ENCODE measurements around the gene RNF181.
A peak's percentile ranks its signal among the peaks of the same experiment; 100 is the strongest.

Gene RNF181, protein sequence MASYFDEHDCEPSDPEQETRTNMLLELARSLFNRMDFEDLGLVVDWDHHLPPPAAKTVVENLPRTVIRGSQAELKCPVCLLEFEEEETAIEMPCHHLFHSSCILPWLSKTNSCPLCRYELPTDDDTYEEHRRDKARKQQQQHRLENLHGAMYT

DNA sequence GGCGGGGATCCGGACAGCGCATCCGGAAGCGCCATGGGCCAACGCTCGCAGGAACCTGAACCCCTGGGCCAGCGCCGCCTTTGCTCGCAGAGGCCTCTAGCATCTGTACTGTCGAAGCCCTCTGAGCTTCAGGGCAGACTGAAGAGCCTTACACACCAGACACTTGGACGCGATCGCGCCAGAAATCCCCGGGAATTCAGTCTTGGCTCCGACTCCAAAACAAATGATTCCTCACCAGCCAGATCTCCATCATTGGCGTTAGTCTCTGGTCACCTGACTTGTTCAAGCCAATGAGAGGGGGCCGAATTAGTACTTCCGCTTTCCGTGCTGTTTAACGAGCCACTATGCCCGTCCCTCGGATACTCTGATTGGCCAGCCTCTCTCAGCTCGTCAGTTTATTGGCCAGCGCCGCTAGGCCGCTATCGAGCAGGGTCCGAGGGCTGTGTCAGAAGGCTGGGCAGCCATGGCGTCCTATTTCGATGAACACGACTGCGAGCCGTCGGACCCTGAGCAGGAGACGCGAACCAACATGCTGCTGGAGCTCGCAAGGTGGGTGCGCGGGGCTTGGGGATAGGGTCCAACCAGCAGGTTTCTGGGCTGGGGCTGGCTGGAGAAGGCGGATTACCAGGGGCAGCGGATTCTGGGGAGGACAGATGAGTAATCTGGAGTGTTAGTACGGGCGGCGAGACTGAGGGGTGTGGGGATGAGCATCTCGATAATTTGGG lies at the start of gene RNF181:
Gene RNF181, plus strand, starts transcription at position 445 of the 725 bp plus-strand sequence. Its CDS starts 19 bp downstream, at position 464.
- H3K9me3 ChIP-seq (ENCODE audit: control insufficient read depth in 2 of 2, low read length in 2 of 2) = no peaks in the 10 kb centered on the region
- peaks cover 17 to 22% of the 10 kb centered on the region in 2 donors for H3K36me3 ChIP-seq (ENCODE audit: control insufficient read depth in 2 of 2, insufficient read depth in 2 of 2, low read length in 2 of 2)
- H3K9ac ChIP-seq (ENCODE audit: low read depth in 1 of 2, low read length in 2 of 2) = peak within 1 kb of the TSS; percentile 90 to 99
- no peaks in the 10 kb centered on the region for H3K27me3 ChIP-seq (ENCODE audit: control insufficient read depth in 2 of 2, insufficient read depth in 2 of 2, low read length in 2 of 2)
- peaks cover 20 to 31% of the 10 kb centered on the region in 2 donors for H3K4me1 ChIP-seq (ENCODE audit: control insufficient read depth in 2 of 2, insufficient read depth in 2 of 2, low read length in 2 of 2)
- peak within 1 kb of the TSS; percentile 79 to 97 for H3K4me3 ChIP-seq (ENCODE audit: low read length in 2 of 2)
- peak within 1 kb of the TSS; percentile 86 to 93 for H3K27ac ChIP-seq (ENCODE audit: low read depth in 2 of 2, low read length in 2 of 2)

DNA sequence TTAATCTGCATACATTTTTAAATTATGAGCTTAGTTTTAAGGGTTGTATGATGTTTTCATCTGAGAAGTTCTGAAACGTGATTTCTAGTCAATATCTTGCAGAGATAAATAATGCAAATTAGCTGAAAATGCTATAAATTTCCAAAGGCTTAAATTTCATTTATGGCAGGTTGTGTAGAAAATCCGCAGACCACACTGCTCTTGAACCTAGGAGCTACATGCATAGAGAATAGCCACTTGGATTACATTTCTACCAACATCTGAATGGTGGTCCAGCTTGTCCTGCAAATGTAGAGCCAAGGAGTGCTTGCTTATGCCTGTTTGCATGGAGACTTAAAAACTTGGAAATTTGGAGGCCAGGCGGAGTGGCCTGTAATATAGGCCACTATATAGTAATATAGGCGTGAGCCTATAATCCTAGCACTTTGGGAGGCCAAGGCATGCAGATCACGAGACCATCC lies 49.7 kb upstream of the RNF181 start:
- Histone ChIP-seq H3K27ac (ENCODE audit: low read depth in 2 of 2, low read length in 2 of 2) (no peak overlapping the region), H3K36me3 (ENCODE audit: control insufficient read depth in 2 of 2, insufficient read depth in 2 of 2, low read length in 2 of 2) (peaks cover 43 to 69% of the 10 kb centered on the region in 2 donors), H3K9ac (ENCODE audit: low read depth in 1 of 2, low read length in 2 of 2) (no peak overlapping the region), H3K27me3 (ENCODE audit: control insufficient read depth in 2 of 2, insufficient read depth in 2 of 2, low read length in 2 of 2) (no peaks in the 10 kb centered on the region), H3K4me1 (ENCODE audit: control insufficient read depth in 2 of 2, insufficient read depth in 2 of 2, low read length in 2 of 2) (peaks cover 14 to 20% of the 10 kb centered on the region in 2 donors), H3K4me3 (ENCODE audit: low read length in 2 of 2) (no peak overlapping the region), H3K9me3 (ENCODE audit: control insufficient read depth in 2 of 2, low read length in 2 of 2) (no peaks in the 10 kb centered on the region)

DNA sequence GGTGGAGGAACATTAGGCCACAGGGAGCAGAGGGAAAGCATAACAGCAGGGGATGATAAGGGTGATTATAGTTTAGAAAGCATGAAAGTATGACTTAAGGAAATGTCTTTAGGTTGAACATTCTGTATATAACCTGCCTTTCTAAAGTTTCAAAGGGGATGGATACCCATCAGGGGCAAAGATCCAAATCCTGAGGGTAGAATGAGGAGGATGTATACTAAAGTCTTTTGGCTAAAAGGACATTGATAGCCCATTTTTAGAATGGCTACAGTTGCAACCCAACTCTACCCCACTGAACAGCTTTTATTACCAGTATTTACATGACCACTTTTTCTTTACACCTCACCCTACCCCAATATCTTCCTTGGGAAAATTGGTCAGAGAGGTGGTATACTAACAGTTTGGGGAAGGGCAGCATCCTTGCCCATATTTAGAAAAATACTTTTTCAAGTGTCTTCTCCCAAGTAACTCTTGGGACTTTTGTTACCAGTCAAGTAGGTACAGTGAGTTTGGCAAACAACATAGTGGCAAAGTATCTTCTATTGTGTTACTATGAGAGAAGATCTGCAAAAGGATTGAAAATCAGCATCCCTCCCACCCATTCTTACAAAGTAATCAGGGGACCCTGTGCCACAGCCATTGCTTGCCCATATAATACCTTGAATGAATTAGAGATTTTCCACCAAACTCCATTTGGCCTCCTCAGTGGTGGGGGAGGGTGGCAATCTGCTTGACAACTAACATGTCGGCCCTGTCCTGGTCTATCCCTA lies 48.3 kb upstream of the RNF181 start:
- H3K4me1 ChIP-seq (ENCODE audit: control insufficient read depth in 2 of 2, insufficient read depth in 2 of 2, low read length in 2 of 2) = peaks cover 3 to 6% of the 10 kb centered on the region in 2 donors
- H3K27ac ChIP-seq (ENCODE audit: low read depth in 2 of 2, low read length in 2 of 2) = no peak overlapping the region
- H3K27me3 ChIP-seq (ENCODE audit: control insufficient read depth in 2 of 2, insufficient read depth in 2 of 2, low read length in 2 of 2) = no peaks in the 10 kb centered on the region
- no peaks in the 10 kb centered on the region for H3K9me3 ChIP-seq (ENCODE audit: control insufficient read depth in 2 of 2, low read length in 2 of 2)
- no peak overlapping the region for H3K9ac ChIP-seq (ENCODE audit: low read depth in 1 of 2, low read length in 2 of 2)
- H3K36me3 ChIP-seq (ENCODE audit: control insufficient read depth in 2 of 2, insufficient read depth in 2 of 2, low read length in 2 of 2) = peaks cover 43 to 69% of the 10 kb centered on the region in 2 donors
- H3K4me3 ChIP-seq (ENCODE audit: low read length in 2 of 2) = no peak overlapping the region

DNA sequence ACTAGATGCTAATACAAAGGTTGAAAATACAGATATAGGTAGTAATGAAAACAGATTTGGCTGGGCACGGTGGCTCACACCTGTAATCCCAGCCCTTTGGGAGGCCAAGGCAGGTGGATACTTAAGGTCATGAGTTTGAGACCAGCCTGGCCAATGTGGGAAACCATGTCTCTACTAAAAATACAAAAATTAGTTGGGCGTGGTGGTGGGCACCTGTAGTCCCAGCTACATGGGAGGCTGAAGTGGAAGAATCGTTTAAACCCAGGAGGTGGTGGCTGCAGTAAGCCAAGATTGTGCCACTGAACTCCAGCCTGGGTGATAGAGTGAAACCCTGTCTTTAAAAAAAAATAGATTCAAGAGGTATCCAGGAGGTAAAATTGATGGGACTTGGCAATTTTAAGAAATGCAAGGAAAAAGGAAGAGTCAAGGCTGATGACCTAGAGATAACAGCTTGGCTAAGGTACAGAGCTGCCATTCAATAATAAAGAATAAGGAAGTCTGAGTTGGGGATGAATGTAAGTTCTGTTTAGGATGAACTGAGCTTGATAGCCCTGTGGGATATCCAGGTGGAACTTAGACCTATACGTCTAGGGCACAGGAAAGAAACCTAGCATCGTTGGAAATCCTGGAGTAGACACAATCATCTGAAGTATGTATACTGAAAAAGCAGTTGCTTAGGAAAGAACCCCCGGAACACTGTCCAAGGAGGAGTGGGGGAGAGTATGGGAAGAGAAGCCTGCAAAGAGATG lies 47.5 kb upstream of the RNF181 start:
- no peaks in the 10 kb centered on the region for H3K9me3 ChIP-seq (ENCODE audit: control insufficient read depth in 2 of 2, low read length in 2 of 2)
- H3K27ac ChIP-seq (ENCODE audit: low read depth in 2 of 2, low read length in 2 of 2) = no peak overlapping the region
- no peak overlapping the region for H3K4me3 ChIP-seq (ENCODE audit: low read length in 2 of 2)
- peaks cover 0 to 3% of the 10 kb centered on the region in 2 donors for H3K4me1 ChIP-seq (ENCODE audit: control insufficient read depth in 2 of 2, insufficient read depth in 2 of 2, low read length in 2 of 2)
- H3K36me3 ChIP-seq (ENCODE audit: control insufficient read depth in 2 of 2, insufficient read depth in 2 of 2, low read length in 2 of 2) = peaks cover 43 to 69% of the 10 kb centered on the region in 2 donors
- H3K27me3 ChIP-seq (ENCODE audit: control insufficient read depth in 2 of 2, insufficient read depth in 2 of 2, low read length in 2 of 2) = no peaks in the 10 kb centered on the region
- H3K9ac ChIP-seq (ENCODE audit: low read depth in 1 of 2, low read length in 2 of 2) = no peak overlapping the region

DNA sequence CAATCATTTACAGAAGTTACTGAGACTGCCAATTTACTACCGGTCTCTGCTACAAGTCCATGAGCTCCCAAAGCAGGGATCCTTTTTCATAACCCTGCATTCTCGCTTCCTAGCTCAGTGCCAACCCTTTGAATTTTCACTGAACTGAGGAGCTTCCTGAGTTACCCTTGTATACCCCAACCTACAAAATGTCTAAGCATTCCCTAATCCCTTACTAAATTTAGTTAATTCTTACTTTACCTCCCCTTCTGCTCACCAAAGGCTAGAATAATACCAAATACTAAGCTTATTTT lies 47.0 kb upstream of the RNF181 start:
- no peaks in the 10 kb centered on the region for H3K27me3 ChIP-seq (ENCODE audit: control insufficient read depth in 2 of 2, insufficient read depth in 2 of 2, low read length in 2 of 2)
- H3K9me3 ChIP-seq (ENCODE audit: control insufficient read depth in 2 of 2, low read length in 2 of 2) = no peaks in the 10 kb centered on the region
- H3K36me3 ChIP-seq (ENCODE audit: control insufficient read depth in 2 of 2, insufficient read depth in 2 of 2, low read length in 2 of 2) = peaks cover 40 to 68% of the 10 kb centered on the region in 2 donors
- H3K27ac ChIP-seq (ENCODE audit: low read depth in 2 of 2, low read length in 2 of 2) = no peak overlapping the region
- no peak overlapping the region for H3K9ac ChIP-seq (ENCODE audit: low read depth in 1 of 2, low read length in 2 of 2)
- H3K4me1 ChIP-seq (ENCODE audit: control insufficient read depth in 2 of 2, insufficient read depth in 2 of 2, low read length in 2 of 2) = peaks cover 0 to 2% of the 10 kb centered on the region in 2 donors
- no peak overlapping the region for H3K4me3 ChIP-seq (ENCODE audit: low read length in 2 of 2)

DNA sequence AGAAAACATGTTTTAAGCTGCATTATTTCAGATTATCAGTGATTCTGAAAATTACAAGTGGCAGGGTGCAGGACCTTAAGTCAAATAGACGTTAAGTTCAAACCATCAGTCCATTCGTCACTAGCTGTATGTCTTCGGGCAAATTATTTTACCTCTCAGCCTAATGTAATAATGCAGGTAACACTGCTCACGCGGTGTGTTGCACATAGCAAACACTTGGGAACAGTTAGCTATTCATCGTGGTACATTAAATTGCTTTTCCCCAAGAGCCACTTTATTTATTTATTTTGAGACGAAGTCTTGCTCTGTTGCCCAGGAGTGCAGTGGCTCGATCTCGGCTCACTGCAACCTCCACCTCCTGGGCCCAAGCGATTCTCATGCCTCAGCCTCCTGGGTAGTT lies 46.5 kb upstream of the RNF181 start:
- H3K27me3 ChIP-seq (ENCODE audit: control insufficient read depth in 2 of 2, insufficient read depth in 2 of 2, low read length in 2 of 2) = no peaks in the 10 kb centered on the region
- H3K9me3 ChIP-seq (ENCODE audit: control insufficient read depth in 2 of 2, low read length in 2 of 2) = no peaks in the 10 kb centered on the region
- no peak overlapping the region for H3K4me3 ChIP-seq (ENCODE audit: low read length in 2 of 2)
- H3K9ac ChIP-seq (ENCODE audit: low read depth in 1 of 2, low read length in 2 of 2) = no peak overlapping the region
- H3K36me3 ChIP-seq (ENCODE audit: control insufficient read depth in 2 of 2, insufficient read depth in 2 of 2, low read length in 2 of 2) = peaks cover 39 to 68% of the 10 kb centered on the region in 2 donors
- no peak overlapping the region for H3K27ac ChIP-seq (ENCODE audit: low read depth in 2 of 2, low read length in 2 of 2)
- no peaks in the 10 kb centered on the region for H3K4me1 ChIP-seq (ENCODE audit: control insufficient read depth in 2 of 2, insufficient read depth in 2 of 2, low read length in 2 of 2)

DNA sequence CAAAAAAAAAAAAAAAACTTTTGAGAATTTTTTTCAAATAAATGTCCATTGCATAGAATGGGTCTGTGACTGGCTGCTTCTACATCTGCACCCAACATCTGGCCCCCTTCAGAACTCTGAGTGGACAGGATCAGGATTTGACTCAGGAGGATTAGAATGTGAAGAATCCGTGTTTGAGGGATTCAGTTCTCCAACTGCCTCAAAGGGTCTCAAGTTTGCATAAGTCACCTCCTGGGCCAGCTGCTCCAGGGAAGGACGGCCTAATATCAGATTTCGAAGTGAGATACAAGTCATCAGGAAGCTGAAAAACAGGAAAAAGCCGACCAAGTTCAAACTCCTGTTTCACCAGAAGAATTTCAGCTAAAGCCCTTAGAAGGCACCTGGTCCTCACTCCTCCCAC lies 45.7 kb upstream of the RNF181 start:
- Histone ChIP-seq H3K27me3 (ENCODE audit: control insufficient read depth in 2 of 2, insufficient read depth in 2 of 2, low read length in 2 of 2) (no peaks in the 10 kb centered on the region), H3K9ac (ENCODE audit: low read depth in 1 of 2, low read length in 2 of 2) (no peak overlapping the region), H3K4me3 (ENCODE audit: low read length in 2 of 2) (no peak overlapping the region), H3K9me3 (ENCODE audit: control insufficient read depth in 2 of 2, low read length in 2 of 2) (no peaks in the 10 kb centered on the region), H3K36me3 (ENCODE audit: control insufficient read depth in 2 of 2, insufficient read depth in 2 of 2, low read length in 2 of 2) (peaks cover 44 to 69% of the 10 kb centered on the region in 2 donors), H3K4me1 (ENCODE audit: control insufficient read depth in 2 of 2, insufficient read depth in 2 of 2, low read length in 2 of 2) (no peaks in the 10 kb centered on the region), H3K27ac (ENCODE audit: low read depth in 2 of 2, low read length in 2 of 2) (peak overlapping the region; percentile 18 to 20)

DNA sequence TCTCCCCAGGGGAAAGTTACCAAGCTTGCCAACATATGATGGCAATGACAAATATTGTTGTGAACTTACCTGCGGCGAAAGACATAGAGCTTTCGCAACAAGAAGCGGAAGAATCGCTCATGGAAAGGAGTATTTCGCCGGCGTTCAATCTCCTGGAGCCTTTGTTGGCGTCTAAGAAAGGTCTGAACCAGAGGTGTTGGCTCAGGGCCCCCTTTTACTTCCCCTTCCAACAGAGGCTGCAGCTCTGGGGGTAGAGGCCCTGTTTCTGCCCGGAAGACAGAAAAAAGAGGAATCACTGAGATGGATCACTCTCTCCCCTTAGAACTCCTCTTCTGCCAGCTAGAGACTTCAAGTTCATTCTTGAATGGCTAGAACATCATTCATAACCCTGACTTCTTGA lies 45.1 kb upstream of the RNF181 start:
- H3K9ac ChIP-seq (ENCODE audit: low read depth in 1 of 2, low read length in 2 of 2) = no peak overlapping the region
- peaks cover 42 to 68% of the 10 kb centered on the region in 2 donors for H3K36me3 ChIP-seq (ENCODE audit: control insufficient read depth in 2 of 2, insufficient read depth in 2 of 2, low read length in 2 of 2)
- peak overlapping the region in 1 of 2 donors; percentile 4 for H3K27ac ChIP-seq (ENCODE audit: low read depth in 2 of 2, low read length in 2 of 2)
- no peaks in the 10 kb centered on the region for H3K4me1 ChIP-seq (ENCODE audit: control insufficient read depth in 2 of 2, insufficient read depth in 2 of 2, low read length in 2 of 2)
- H3K4me3 ChIP-seq (ENCODE audit: low read length in 2 of 2) = no peak overlapping the region
- no peaks in the 10 kb centered on the region for H3K27me3 ChIP-seq (ENCODE audit: control insufficient read depth in 2 of 2, insufficient read depth in 2 of 2, low read length in 2 of 2)
- H3K9me3 ChIP-seq (ENCODE audit: control insufficient read depth in 2 of 2, low read length in 2 of 2) = no peaks in the 10 kb centered on the region

DNA sequence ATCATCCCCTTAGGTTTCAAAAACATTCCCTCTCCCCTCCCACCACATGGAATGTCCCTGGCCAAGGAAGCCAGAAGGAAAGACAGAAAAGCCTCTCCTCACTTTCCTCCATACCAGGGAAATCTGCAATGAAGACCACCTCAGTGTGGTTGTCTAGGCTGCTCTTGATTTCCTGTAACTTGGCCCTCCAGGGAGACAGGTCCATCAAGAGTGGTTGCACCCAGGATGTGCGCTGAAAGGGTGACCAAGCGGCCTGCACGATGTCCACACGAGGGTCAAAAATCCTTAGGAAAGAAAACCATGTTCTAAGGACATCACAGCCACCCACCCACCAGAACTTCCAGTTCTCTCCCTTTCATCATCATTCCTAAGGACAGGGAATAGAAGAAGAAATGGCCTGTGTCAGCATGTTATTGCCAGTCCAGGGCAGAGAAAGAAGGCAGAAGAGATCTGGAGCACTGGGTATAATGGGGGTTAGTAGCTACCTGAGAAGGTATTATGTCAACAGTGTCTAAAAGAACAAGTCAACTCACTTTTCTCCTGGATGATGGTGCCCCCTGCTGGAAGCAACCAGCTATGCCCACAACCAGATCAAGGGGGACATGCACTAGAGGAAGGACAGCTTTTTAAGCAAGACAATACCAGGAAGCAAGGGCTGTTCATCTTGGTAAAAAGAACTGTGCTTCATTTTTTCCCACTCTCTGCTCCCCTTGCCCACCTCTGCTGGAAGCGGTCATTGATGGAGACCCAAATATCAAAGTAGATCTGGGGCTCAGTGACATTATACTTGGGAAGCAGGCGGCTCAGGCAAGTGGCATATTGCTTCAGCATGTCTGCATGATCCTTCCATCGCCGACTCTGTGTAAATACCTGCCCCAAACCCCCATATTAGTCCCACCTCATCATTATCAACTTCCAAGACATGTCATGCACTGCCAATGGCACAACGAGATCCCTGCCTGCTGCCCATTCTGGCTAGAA lies 43.6 kb upstream of the RNF181 start:
- Histone ChIP-seq H3K27ac (ENCODE audit: low read depth in 2 of 2, low read length in 2 of 2) (no peak overlapping the region), H3K36me3 (ENCODE audit: control insufficient read depth in 2 of 2, insufficient read depth in 2 of 2, low read length in 2 of 2) (peaks cover 40 to 60% of the 10 kb centered on the region in 2 donors), H3K9ac (ENCODE audit: low read depth in 1 of 2, low read length in 2 of 2) (no peak overlapping the region)

More for the DNA sequence above, 43.6 kb upstream of the RNF181 start:
- Histone ChIP-seq H3K27me3 (ENCODE audit: control insufficient read depth in 2 of 2, insufficient read depth in 2 of 2, low read length in 2 of 2) (no peaks in the 10 kb centered on the region), H3K9me3 (ENCODE audit: control insufficient read depth in 2 of 2, low read length in 2 of 2) (no peaks in the 10 kb centered on the region), H3K4me1 (ENCODE audit: control insufficient read depth in 2 of 2, insufficient read depth in 2 of 2, low read length in 2 of 2) (no peaks in the 10 kb centered on the region), H3K4me3 (ENCODE audit: low read length in 2 of 2) (no peak overlapping the region)
